Stimulated activated CD8-positive, alpha-beta memory T cell treated with anti-CD3 and anti-CD28 coated beads, Interleukin-15, amount 100 ng/mL, for 24 hours (primary cell): ENCODE data around the gene AIRE.
"Not testable (repeated sequence)": the region's sequence is repeated elsewhere in the genome, so short reads cannot be mapped to it uniquely, and the experiment has no call there.

Source experiments
- DNase-seq: peaks from one replicate; pipeline ENCODE4 v3.0.0-alpha.2; 2020; ENCODE audit warnings: low read depth

Gene AIRE

GRCh38 chr21:44337941-44338895 lies 52.5 kb downstream of the AIRE start:
- DNase-seq, result no peak

DNA sequence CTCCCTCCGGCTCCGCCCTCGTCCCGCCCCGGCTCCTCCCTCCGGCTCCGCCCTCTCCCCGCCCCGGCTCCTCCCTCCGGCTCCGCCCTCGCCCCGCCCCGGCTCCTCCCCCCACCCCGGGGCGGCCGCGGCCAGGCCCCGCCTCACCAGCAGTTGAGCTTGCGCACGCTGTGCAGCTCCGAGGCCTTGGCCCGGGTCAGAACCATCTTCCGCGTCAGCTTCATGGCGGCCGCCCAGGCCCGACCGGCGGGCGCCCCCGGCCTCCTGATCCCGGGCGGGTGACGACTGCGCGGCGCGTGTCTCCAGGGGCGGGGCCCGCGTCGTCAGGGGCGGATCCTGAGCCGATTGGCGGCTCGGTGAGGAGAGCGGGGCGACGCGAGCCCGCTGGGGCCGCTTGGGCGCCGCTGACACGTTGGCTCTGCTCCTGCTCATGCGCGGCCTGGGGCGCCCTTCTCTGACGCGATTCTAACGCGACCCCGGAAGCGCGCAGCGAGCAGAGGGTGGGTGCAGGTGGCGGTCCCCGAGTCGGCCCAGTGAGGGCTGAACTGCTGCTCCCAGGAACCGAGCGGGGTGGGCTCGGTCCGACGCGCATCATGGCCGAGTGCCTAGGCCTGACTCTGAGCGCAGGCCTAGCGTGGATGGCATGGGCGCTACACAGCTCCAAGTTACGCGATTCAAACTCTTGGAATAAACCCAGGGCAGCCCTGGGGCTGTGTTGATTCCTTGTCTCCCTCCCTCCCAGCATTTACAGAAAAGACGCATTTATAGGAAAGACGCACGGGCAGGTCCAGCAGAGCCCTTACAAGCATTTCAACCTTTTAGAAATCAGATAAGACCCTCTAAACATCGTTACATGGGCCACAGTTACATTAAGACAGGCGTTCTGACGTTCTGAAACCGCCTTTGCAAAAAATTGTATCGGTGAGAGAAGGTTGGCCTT lies 53.6 kb downstream of the AIRE start, which contains the start of gene CFAP410:
CFAP410 (minus strand) TSS at position 420 of the 940 bp plus-strand sequence; CDS start at position 224, 196 bp downstream.
- peak; percentile 92 for DNase-seq

DNA sequence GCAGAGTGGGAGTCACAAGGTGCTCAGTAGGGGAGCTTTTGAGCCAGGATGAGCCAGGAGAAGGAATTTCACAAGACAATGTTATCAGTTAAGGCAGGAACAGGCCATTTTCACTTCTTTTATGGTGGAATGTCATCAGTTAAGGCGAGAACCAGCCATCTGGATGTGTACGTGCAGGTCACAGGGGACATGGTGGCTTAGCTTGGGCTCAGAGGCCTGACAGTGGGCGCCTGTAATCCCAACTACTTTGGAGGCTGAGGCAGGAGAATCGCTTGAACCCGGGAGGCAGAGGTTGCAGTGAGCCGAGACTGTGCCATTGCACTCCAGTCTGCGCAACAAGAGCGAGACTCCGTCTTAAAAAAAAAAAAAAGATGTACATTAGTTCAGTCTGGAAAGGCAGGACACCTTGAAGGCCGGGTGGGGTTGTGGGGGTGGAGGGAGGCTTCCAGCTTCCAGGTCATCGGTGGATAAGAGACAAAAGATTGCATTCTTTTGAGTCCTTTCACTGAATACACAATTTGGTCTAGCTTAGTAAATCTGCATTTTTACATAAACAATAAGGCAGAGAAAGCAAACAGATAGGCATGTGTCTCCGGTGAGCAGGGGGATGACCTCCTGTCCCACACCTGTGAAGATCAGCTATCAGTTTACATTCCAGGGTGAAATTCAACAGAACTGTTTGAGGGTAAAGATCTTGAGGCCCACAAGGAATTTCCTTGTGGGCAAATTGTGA lies 56.2 kb downstream of the AIRE start:
- not testable (repeated sequence) for DNase-seq

DNA sequence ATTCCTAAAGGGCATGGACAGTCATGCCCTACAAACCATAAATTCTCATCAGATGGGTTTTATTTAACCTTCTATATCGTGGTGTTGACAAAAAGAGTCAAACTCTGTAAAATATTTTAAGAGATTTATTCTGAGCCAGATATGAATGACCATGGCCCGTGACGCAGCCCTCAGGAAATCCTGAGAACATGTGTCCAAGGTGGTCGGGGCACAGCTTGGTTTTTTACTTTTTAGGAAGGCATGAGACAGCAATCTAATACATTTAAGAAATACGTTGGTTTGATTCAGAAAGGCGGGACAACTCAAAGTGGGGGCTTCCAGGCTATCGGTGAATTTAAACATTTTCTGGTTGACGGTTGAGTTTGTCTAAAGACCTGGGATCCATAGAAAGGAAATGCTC lies 57.3 kb downstream of the AIRE start:
- not testable (repeated sequence) for DNase-seq

DNA sequence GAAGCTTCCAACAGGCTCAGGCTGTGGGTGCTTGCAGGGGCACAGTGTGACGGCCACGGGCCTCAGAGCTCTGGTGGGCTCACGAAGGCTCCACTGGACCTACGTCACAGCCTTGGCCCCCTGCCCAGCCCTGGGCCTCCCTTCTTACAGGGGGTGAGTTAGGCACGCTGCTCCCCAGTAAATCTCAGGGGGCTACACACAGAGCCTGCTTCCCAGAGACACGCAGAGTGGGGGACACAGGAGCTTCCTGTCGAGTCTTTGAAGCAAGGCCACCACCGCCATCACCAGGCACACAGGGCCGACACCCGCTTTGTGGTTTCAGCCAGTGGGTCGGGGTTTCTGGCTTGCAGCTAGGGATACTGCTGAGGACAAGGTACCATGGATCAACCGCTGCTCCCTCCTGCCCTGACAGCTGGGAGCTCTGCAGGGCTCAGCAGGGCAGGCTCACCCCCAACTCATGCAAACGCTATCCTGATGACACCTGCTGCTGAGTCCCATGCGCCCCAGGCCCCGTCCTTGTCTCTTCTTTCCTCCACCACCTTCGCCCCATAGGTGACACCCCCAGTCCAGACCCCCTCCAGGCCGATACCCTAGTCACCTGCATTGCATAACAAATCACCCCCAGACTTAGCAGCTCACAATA lies 59.0 kb downstream of the AIRE start:
- DNase-seq, result no peak

DNA sequence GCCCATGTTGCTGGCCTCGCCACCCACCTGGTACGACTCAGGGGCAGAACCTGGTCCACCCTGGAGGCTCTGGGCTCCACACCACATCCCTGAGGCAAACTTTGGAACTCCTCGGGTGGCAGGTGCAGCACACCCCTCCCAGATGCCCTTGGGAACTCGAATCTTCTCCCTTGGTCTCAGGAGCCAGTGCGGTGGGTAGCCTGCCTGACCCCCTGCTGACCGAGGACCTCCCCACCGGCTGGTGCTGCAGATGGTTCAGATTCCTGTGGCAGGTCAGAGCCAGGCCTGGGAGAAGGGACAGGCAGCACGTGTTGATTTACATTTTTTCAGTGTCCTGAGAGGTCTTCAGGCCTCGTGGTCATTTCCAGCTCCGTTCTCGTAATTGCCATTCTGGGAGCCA lies 59.8 kb downstream of the AIRE start:
- DNase-seq, result no peak

DNA sequence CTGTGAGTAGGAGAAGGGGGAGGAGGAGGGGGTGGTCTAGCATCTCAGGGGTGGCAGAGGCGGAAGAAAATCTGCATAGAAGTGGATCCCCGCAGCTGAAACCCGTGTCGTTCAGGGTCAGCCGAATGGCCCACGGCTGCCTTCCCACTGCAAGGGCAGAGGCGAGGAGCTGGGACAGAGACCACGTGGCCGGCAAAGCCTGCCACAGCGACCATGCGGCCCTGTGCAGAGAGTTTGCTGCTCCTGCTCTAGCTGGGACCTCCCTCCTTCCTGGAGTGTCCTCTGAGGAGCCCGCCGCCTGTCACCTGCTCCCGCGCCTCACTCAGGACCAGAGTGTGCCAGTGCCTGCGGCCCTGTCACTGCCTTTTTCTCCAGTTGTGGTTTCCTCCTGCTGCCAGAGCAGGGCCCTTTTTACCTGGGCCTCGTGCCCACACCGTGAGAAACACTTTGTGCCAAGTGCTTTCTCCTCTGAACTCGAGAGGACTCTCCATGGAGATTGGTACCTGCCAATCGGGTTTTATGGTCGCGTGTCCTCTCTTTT lies 62.3 kb downstream of the AIRE start:
- no peak for DNase-seq
